Stomach (tissue), 9 donors: ENCODE measurements around the gene ANGPTL4. TPM values are rescaled to one million over a fixed set of nuclear protein-coding genes. Genes with fewer than 3 reads are reported as not detected.
"Not testable (repeated sequence)": the region's sequence is repeated elsewhere in the genome, so short reads cannot be mapped to it uniquely, and the experiment has no call there.

ENCODE experiments used
- DNase-seq, 2 donors: peaks; one replicate each; pipeline versions ENCODE4 v3.0.0 to v3.0.0-alpha.2; 2013 to 2019
- H3K27ac ChIP-seq, 5 donors: fragments of 200-600 bp in 4 of 5; sonication (generic) in 4 of 5; one replicate each; pipeline ENCODE4 v1.5.1; 2013 to 2019; ENCODE audit warnings: mild to moderate bottlenecking in 1 of 5, moderate library complexity in 1 of 5
- H3K27me3 ChIP-seq, 3 donors: fragments of 200-600 bp; sonication (generic); one replicate each; pipeline ENCODE4 v1.5.1; 2017 to 2019; ENCODE audit warnings: mixed run types in 1 of 3
- H3K36me3 ChIP-seq, 4 donors: fragments of 200-600 bp; sonication (generic); 1 replicate in 3 of 4; 2 replicates in 1 of 4; pipeline ENCODE4 v1.5.1; 2016 to 2019
- H3K4me1 ChIP-seq, 4 donors: fragments of 200-600 bp; sonication (generic); one replicate each; pipeline ENCODE4 v1.5.1; 2016 to 2019
- H3K4me3 ChIP-seq, 4 donors: fragments of 200-600 bp; sonication (generic) in 3 of 4; one replicate each; pipeline ENCODE4 v1.5.1; 2016 to 2019; ENCODE audit warnings: mild to moderate bottlenecking in 1 of 4
- H3K9me3 ChIP-seq, 4 donors: fragments of 200-600 bp; sonication (generic); one replicate each; pipeline ENCODE4 v1.5.1; 2016 to 2019
- CTCF ChIP-seq, 7 experiments: fragments of 450-650 bp in 4 of 7; fragments of 200-600 bp in 3 of 7; sonication (generic) in 3 of 7; IDR thresholded peaks; one replicate each; pipeline ENCODE4 v1.5.1; 2016 to 2019; ENCODE audit warnings: antibody characterized with exemption in 7 of 7, control low read depth in 2 of 7, mild to moderate bottlenecking in 1 of 7
- EP300 ChIP-seq: sonication (generic); formaldehyde crosslinking; IDR thresholded peaks from one replicate; pipeline ENCODE4 v1.6.1; 2017; ENCODE audit warnings: antibody characterized with exemption
- POLR2A ChIP-seq, 4 donors: fragments of 450-650 bp; IDR thresholded peaks; one replicate each; pipeline ENCODE4 v1.6.1; 2016; ENCODE audit warnings: antibody characterized with exemption in 4 of 4, control low read depth in 2 of 4, mild to moderate bottlenecking in 1 of 4, moderate library complexity in 1 of 4
- POLR2AphosphoS5 ChIP-seq, 3 donors: sonication (generic); formaldehyde crosslinking; IDR thresholded peaks; one replicate each; pipeline ENCODE4 v1.6.1; 2016; ENCODE audit warnings: antibody characterized with exemption in 3 of 3
- WGBS, 5 donors: extraction: QIAGEN DNeasy Blood & Tissue Kit in 3 of 5; methylation state at CpG; one replicate each; pipeline versions ENCODE4 v1.1.5 to v1.1.7; 2013 to 2018; 5-methylcytosine and 5-hydroxymethylcytosine counted together
- intact Hi-C: fragments of 100-400 bp; cut with DNase I; formaldehyde crosslinking; loops from one replicate; pipeline ENCODE4 v1.15.1; 2023; ENCODE audit warnings: low total_unique reads
- polyA plus RNA-seq, 3 donors: library from polyadenylated mRNA; stranded (reverse); fragments of 200-250 nt; gene quantifications; one replicate each; pipeline ENCODE4 v1.2.3, GENCODE V29; 2013
- total RNA-seq, 5 donors: library from RNA; depleted of rRNA; stranded (reverse); fragments of >200 nt; gene quantifications; one replicate each; pipeline versions ENCODE4 v1.1.0 to v1.2.3, GENCODE V29; 2014 to 2016
- donor health status: healthy with polysubstance abuse.
- donor health status: Bipolar disorder and iron deficiency.
- donor health status: healthy.

The ANGPTL4 gene
- total and polyA plus RNA-seq, 8 donors: 4.1 to 276 (median 21.4) TPM

GRCh38 chr19:8343483-8343844 lies 20.5 kb upstream of the ANGPTL4 start:
- TF ChIP-seq EP300 (no peak), POLR2AphosphoS5 (IDR thresholded peaks at IDR 0.05) (no peak), POLR2A (IDR thresholded peaks at IDR 0.05) (no peak), CTCF (IDR thresholded peaks at IDR 0.05) (no peak)
- Histone ChIP-seq H3K4me3 (peak overlapping the region; percentile 49 to 53 (median 52)), H3K27me3 (peaks cover 0 to 65% (median 15%) of the 10 kb centered on the region in 3 donors), H3K9me3 (no peaks in the 10 kb centered on the region), H3K4me1 (peaks cover 10 to 24% (median 14%) of the 10 kb centered on the region in 4 donors), H3K36me3 (no peaks in the 10 kb centered on the region), H3K27ac (peak overlapping the region in 1 of 5 donors; percentile 33)
- intact Hi-C loops: no loop called here
- DNase-seq: no peak
- 31 to 38% (median 37%) methylated on average over 11 of the region's 11 CpGs for WGBS, 5 donors

GRCh38 chr19:8349629-8350372 lies 14.2 kb upstream of the ANGPTL4 start:
- DNase-seq, H3K9me3 ChIP-seq, intact Hi-C loops, H3K4me3 ChIP-seq, H3K27ac ChIP-seq, H3K36me3 ChIP-seq: not testable (repeated sequence)
- 67 to 72% (median 69%) methylated on average over 8 of the region's 8 CpGs for WGBS, 5 donors
- H3K4me1 ChIP-seq: peaks cover 14 to 32% (median 24%) of the 10 kb centered on the region in 4 donors
- peaks cover 0 to 30% (median 0%) of the 10 kb centered on the region in 3 donors for H3K27me3 ChIP-seq

GRCh38 chr19:8352134-8352827 lies 11.7 kb upstream of the ANGPTL4 start:
- H3K4me1 ChIP-seq: peaks cover 20 to 42% (median 36%) of the 10 kb centered on the region in 4 donors
- intact Hi-C loops: no loop called here
- TF ChIP-seq EP300: no peak
- TF ChIP-seq POLR2A (IDR thresholded peaks at IDR 0.05): no peak
- TF ChIP-seq POLR2AphosphoS5 (IDR thresholded peaks at IDR 0.05): no peak
- TF ChIP-seq CTCF (IDR thresholded peaks at IDR 0.05): no peak
- H3K36me3 ChIP-seq: no peaks in the 10 kb centered on the region
- H3K4me3 ChIP-seq: no peak overlapping the region
- peaks cover 0 to 20% (median 0%) of the 10 kb centered on the region in 3 donors for H3K27me3 ChIP-seq
- DNase-seq: peak in 1 of 2 donors; percentile 37
- H3K9me3 ChIP-seq: no peaks in the 10 kb centered on the region
- peak overlapping the region in 2 of 5 donors; percentile 20 to 29 for H3K27ac ChIP-seq
- 12 to 36% (median 27%) methylated on average over 7 to 10 of the region's 10 CpGs for WGBS, 5 donors

GRCh38 chr19:8352845-8353244 lies 11.1 kb upstream of the ANGPTL4 start:
- WGBS, 5 donors: 25 to 54% (median 38%) methylated on average over 2 to 5 of the region's 5 CpGs; no CpG with 5 or more reads in 1 of the 5 donors
- peaks cover 0 to 20% (median 0%) of the 10 kb centered on the region in 3 donors for H3K27me3 ChIP-seq
- peaks cover 20 to 42% (median 35%) of the 10 kb centered on the region in 4 donors for H3K4me1 ChIP-seq
- H3K27ac ChIP-seq: peak overlapping the region in 2 of 5 donors; percentile 20 to 29
- H3K36me3 ChIP-seq, intact Hi-C loops, DNase-seq, H3K9me3 ChIP-seq, H3K4me3 ChIP-seq: not testable (repeated sequence)

GRCh38 chr19:8355631-8356402 lies 8.1 kb upstream of the ANGPTL4 start:
- WGBS, 5 donors: 57 to 69% (median 64%) methylated on average over 6 of the region's 6 CpGs
- H3K27ac ChIP-seq: peak overlapping the region; percentile 7 to 69 (median 57)
- DNase-seq: no peak

More at GRCh38 chr19:8355631-8356402, 8.1 kb upstream of the ANGPTL4 start:
- H3K27me3 ChIP-seq: peaks cover 0 to 15% (median 0%) of the 10 kb centered on the region in 3 donors
- H3K4me3 ChIP-seq: no peak overlapping the region
- peaks cover 20 to 42% (median 34%) of the 10 kb centered on the region in 4 donors for H3K4me1 ChIP-seq
- no peaks in the 10 kb centered on the region for H3K9me3 ChIP-seq
- intact Hi-C loops: loop anchor here (5.0 kb wide), 1 partner anchor 36 kb away; the partner anchor contains the start of gene RAB11B
- TF ChIP-seq EP300 (no peak), POLR2AphosphoS5 (IDR thresholded peaks at IDR 0.05) (peak in 2 of 3 donors; percentile 41 to 82)
- no peaks in the 10 kb centered on the region for H3K36me3 ChIP-seq
